SK-N-SH (cell line): ENCODE measurements around the gene PAK1. TPM values are rescaled to one million over a fixed set of nuclear protein-coding genes. Genes with fewer than 3 reads are reported as not detected.

Experiments
- CTCF ChIA-PET: fragments of 300-600, 350-600 bp; formaldehyde crosslinking; extraction: SDS; loops from one replicate; lab custom pipeline; 2021; lab: Yijun Ruan, JAX
- POLR2A ChIA-PET: fragments of 350-600 bp; sonication (Branson Sonifier 250); formaldehyde crosslinking; extraction: SDS; loops from one replicate; lab custom pipeline; 2020; ENCODE audit warnings: antibody characterized with exemption, inconsistent platforms; lab: Yijun Ruan, JAX
- DNase-seq: peaks from one replicate; pipeline ENCODE4 v3.0.0; 2012
- H2AFZ ChIP-seq: fragments of 200-600 bp; sonication (generic); 2 replicates; pipeline ENCODE4 v1.8.1; 2016; ENCODE audit warnings: antibody characterized with exemption, mild to moderate bottlenecking, low read depth
- H3F3A ChIP-seq: fragments of 200-600 bp; sonication (generic); replicated peaks from 2 replicates; pipeline ENCODE3; 2016; ENCODE audit warnings: antibody characterized with exemption, mild to moderate bottlenecking; ENCODE audit not compliant: insufficient read depth
- H3K27ac ChIP-seq, 2 experiments: fragments of 200-500 bp in 1 of 2; fragments of 200-600 bp in 1 of 2; sonication (Bioruptor generic) in 1 of 2; sonication (generic), shearing (Covaris generic) in 1 of 2; 2 replicates each; pipeline versions ENCODE4 v1.5.1 to v1.6.1; 2014 to 2016; ENCODE audit warnings: low read depth in 2 of 2, inconsistent platforms in 1 of 2, low read length in 1 of 2, mild to moderate bottlenecking in 1 of 2, mixed read lengths in 1 of 2
- H3K27me3 ChIP-seq: fragments of 200-600 bp; sonication (generic), shearing (Covaris generic); 2 replicates; pipeline ENCODE4 v1.6.1; 2016; ENCODE audit warnings: mixed run types; ENCODE audit not compliant: insufficient read depth
- H3K36me3 ChIP-seq, 2 experiments: fragments of 200-500 bp in 1 of 2; fragments of 200-600 bp in 1 of 2; sonication (Bioruptor generic) in 1 of 2; sonication (generic) in 1 of 2; replicated peaks in 1 of 2; 2 replicates each; pipeline versions ENCODE3 to v1.5.1; 2014 to 2016; ENCODE audit warnings: low read length in 1 of 2, mild to moderate bottlenecking in 1 of 2; ENCODE audit not compliant: insufficient read depth in 2 of 2, control insufficient read depth in 1 of 2
- H3K4me1 ChIP-seq, 2 experiments: fragments of 200-500 bp in 1 of 2; fragments of 200-600 bp in 1 of 2; sonication (Bioruptor generic) in 1 of 2; sonication (generic), shearing (Covaris generic) in 1 of 2; 2 replicates each; pipeline versions ENCODE4 v1.5.1 to v1.6.1; 2014 to 2016; ENCODE audit warnings: low read depth in 1 of 2, low read length in 1 of 2, mixed run types in 1 of 2; ENCODE audit not compliant: insufficient read depth in 2 of 2, control insufficient read depth in 1 of 2
- H3K4me2 ChIP-seq: fragments of 200-600 bp; sonication (generic), shearing (Covaris generic); 2 replicates; pipeline ENCODE4 v1.6.1; 2017; ENCODE audit warnings: mixed run types
- H3K4me3 ChIP-seq, 2 experiments: fragments of 200-500 bp in 1 of 2; fragments of 200-600 bp in 1 of 2; sonication (Bioruptor generic) in 1 of 2; sonication (generic), shearing (Covaris generic) in 1 of 2; 2 replicates each; pipeline versions ENCODE4 v1.5.1 to v1.8.1; 2014 to 2016; ENCODE audit warnings: low read depth in 2 of 2, inconsistent platforms in 1 of 2, low read length in 1 of 2, mild to moderate bottlenecking in 1 of 2, mixed read lengths in 1 of 2, moderate library complexity in 1 of 2
- H3K79me2 ChIP-seq: fragments of 200-600 bp; sonication (generic); 2 replicates; pipeline ENCODE4 v1.8.1; 2017; ENCODE audit warnings: mild to moderate bottlenecking; ENCODE audit not compliant: insufficient read depth
- H3K9ac ChIP-seq: fragments of 200-600 bp; sonication (generic); 2 replicates; pipeline ENCODE4 v1.6.1; 2017; ENCODE audit warnings: mixed run types
- H3K9me2 ChIP-seq: fragments of 200-600 bp; sonication (generic); 2 replicates; pipeline ENCODE4 v1.6.1; 2017; ENCODE audit warnings: mixed run types
- H3K9me3 ChIP-seq: fragments of 200-600 bp; sonication (generic); 2 replicates; pipeline ENCODE4 v1.6.1; 2017; ENCODE audit warnings: mixed run types, mild to moderate bottlenecking, moderate library complexity
- H4K20me1 ChIP-seq: fragments of 200-600 bp; sonication (generic); 2 replicates; pipeline ENCODE4 v1.6.1; 2017; ENCODE audit warnings: mild to moderate bottlenecking, mixed run types; ENCODE audit not compliant: insufficient read depth
- CHD2 ChIP-seq: fragments of 150-350 bp; IDR thresholded peaks from 2 replicates; pipeline ENCODE4 v1.6.1; 2018; ENCODE audit warnings: low read length; ENCODE audit not compliant: partially characterized antibody
- ELF1 ChIP-seq: IDR thresholded peaks from 2 replicates; pipeline ENCODE4 v1.4.0; 2012
- EZH2phosphoT487 ChIP-seq: fragments of 200-600 bp; sonication (generic); IDR thresholded peaks from 2 replicates; pipeline ENCODE4 v1.6.1; 2017; ENCODE audit warnings: low read depth, mixed run types, mild to moderate bottlenecking, antibody characterized with exemption, moderate library complexity, borderline replicate concordance
- FOXJ3 ChIP-seq: sonication (generic); formaldehyde crosslinking; IDR thresholded peaks from 2 replicates; pipeline ENCODE4 v1.5.1; 2020; ENCODE audit warnings: mild to moderate bottlenecking, missing genetic modification reagents
- FOXM1 ChIP-seq: IDR thresholded peaks from 2 replicates; pipeline ENCODE4 v1.4.0; 2012; ENCODE audit warnings: low read depth, mild to moderate bottlenecking
- NFIC ChIP-seq: IDR thresholded peaks from 2 replicates; pipeline ENCODE4 v1.4.0; 2012; ENCODE audit warnings: borderline replicate concordance
- NRF1 ChIP-seq: IDR thresholded peaks from 2 replicates; pipeline ENCODE4 v1.6.1; 2012; ENCODE audit warnings: low read depth, mild to moderate bottlenecking, low read length
- RFX5 ChIP-seq: IDR thresholded peaks from 2 replicates; pipeline ENCODE4 v1.6.1; 2012; ENCODE audit warnings: mild to moderate bottlenecking, improper control_type of control experiment, low read length
- SMC3 ChIP-seq: IDR thresholded peaks from 2 replicates; pipeline ENCODE4 v1.6.1; 2012; ENCODE audit warnings: low read depth, low read length, improper control_type of control experiment
- TCF12 ChIP-seq: IDR thresholded peaks from 2 replicates; pipeline ENCODE4 v1.4.0; 2012
- WGBS: methylation state at CpG from one replicate; pipeline ENCODE4 v1.1.6; 2017; ENCODE audit warnings: low lambda C conversion rate; 5-methylcytosine and 5-hydroxymethylcytosine counted together
- polyA plus RNA-seq, 3 experiments: library from polyadenylated mRNA; depleted of rRNA; stranded (reverse); fragments of >200 nt; gene quantifications; 2 replicates each; pipeline ENCODE4 v1.2.3, GENCODE V29; 2012
- TF ChIP-seq, protein P1 (sequence below): fragments of 200-600 bp; sonication (generic); IDR thresholded peaks from 2 replicates; pipeline ENCODE4 v1.6.1; 2017; ENCODE audit warnings: antibody characterized with exemption, mild to moderate bottlenecking, moderate library complexity
- TF ChIP-seq, protein P2 (sequence below): IDR thresholded peaks from 2 replicates; pipeline ENCODE4 v1.6.1; 2012; ENCODE audit warnings: mild to moderate bottlenecking, low read depth, low read length, moderate library complexity
- TF ChIP-seq, protein P3 (sequence below): IDR thresholded peaks from 2 replicates; pipeline ENCODE4 v1.4.0; 2012; ENCODE audit warnings: low read depth, borderline replicate concordance
- TF ChIP-seq, protein P4 (sequence below): IDR thresholded peaks from 2 replicates; pipeline ENCODE4; 2012

PAK1 gene
- polyA plus RNA-seq, 1 of the 3 experiments (the other 2 are of a cell fraction) = 17.9 TPM

DNA sequence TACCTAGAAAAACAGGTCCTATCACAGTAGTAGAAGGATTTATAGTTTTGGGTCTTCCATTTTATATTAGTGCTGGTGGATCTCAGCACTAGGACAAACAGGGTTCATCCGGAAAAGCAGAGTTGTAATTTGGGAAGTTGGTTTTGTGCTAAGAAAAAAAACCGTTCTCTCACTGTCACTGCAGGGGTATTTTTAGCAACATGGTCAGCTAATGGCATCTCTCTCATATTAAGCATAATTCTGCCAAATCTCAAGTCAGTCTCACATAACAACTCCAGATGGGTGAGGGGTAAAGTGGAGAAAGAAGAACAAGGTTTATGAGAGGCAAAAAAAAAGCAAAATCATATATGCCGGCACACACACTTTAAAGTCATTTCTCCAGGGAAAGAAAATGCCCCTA, 120.8 kb downstream of the PAK1 start:
- no peak overlapping the region for H3K27ac ChIP-seq
- no peaks in the 10 kb centered on the region for H3K9me2 ChIP-seq
- no peaks in the 10 kb centered on the region for H3K79me2 ChIP-seq
- TF ChIP-seq RFX5 = no peak
- no peak for TF ChIP-seq NFIC
- no peak for TF ChIP-seq SMC3
- TF ChIP-seq, protein P1, sequence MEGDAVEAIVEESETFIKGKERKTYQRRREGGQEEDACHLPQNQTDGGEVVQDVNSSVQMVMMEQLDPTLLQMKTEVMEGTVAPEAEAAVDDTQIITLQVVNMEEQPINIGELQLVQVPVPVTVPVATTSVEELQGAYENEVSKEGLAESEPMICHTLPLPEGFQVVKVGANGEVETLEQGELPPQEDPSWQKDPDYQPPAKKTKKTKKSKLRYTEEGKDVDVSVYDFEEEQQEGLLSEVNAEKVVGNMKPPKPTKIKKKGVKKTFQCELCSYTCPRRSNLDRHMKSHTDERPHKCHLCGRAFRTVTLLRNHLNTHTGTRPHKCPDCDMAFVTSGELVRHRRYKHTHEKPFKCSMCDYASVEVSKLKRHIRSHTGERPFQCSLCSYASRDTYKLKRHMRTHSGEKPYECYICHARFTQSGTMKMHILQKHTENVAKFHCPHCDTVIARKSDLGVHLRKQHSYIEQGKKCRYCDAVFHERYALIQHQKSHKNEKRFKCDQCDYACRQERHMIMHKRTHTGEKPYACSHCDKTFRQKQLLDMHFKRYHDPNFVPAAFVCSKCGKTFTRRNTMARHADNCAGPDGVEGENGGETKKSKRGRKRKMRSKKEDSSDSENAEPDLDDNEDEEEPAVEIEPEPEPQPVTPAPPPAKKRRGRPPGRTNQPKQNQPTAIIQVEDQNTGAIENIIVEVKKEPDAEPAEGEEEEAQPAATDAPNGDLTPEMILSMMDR = no peak
- TF ChIP-seq, protein P2, sequence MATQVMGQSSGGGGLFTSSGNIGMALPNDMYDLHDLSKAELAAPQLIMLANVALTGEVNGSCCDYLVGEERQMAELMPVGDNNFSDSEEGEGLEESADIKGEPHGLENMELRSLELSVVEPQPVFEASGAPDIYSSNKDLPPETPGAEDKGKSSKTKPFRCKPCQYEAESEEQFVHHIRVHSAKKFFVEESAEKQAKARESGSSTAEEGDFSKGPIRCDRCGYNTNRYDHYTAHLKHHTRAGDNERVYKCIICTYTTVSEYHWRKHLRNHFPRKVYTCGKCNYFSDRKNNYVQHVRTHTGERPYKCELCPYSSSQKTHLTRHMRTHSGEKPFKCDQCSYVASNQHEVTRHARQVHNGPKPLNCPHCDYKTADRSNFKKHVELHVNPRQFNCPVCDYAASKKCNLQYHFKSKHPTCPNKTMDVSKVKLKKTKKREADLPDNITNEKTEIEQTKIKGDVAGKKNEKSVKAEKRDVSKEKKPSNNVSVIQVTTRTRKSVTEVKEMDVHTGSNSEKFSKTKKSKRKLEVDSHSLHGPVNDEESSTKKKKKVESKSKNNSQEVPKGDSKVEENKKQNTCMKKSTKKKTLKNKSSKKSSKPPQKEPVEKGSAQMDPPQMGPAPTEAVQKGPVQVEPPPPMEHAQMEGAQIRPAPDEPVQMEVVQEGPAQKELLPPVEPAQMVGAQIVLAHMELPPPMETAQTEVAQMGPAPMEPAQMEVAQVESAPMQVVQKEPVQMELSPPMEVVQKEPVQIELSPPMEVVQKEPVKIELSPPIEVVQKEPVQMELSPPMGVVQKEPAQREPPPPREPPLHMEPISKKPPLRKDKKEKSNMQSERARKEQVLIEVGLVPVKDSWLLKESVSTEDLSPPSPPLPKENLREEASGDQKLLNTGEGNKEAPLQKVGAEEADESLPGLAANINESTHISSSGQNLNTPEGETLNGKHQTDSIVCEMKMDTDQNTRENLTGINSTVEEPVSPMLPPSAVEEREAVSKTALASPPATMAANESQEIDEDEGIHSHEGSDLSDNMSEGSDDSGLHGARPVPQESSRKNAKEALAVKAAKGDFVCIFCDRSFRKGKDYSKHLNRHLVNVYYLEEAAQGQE = no peak
- no peak for TF ChIP-seq NRF1
- TF ChIP-seq FOXJ3 (CRISPR knock-in tag) = no peak
- no peak for TF ChIP-seq EZH2phosphoT487
- TF ChIP-seq, protein P3, sequence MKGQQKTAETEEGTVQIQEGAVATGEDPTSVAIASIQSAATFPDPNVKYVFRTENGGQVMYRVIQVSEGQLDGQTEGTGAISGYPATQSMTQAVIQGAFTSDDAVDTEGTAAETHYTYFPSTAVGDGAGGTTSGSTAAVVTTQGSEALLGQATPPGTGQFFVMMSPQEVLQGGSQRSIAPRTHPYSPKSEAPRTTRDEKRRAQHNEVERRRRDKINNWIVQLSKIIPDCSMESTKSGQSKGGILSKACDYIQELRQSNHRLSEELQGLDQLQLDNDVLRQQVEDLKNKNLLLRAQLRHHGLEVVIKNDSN = no peak
- TF ChIP-seq ELF1 = no peak
- TF ChIP-seq TCF12 = no peak
- TF ChIP-seq, protein P4, sequence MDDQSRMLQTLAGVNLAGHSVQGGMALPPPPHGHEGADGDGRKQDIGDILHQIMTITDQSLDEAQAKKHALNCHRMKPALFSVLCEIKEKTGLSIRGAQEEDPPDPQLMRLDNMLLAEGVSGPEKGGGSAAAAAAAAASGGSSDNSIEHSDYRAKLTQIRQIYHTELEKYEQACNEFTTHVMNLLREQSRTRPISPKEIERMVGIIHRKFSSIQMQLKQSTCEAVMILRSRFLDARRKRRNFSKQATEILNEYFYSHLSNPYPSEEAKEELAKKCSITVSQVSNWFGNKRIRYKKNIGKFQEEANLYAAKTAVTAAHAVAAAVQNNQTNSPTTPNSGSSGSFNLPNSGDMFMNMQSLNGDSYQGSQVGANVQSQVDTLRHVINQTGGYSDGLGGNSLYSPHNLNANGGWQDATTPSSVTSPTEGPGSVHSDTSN = no peak
- no peak for TF ChIP-seq CHD2
- no peak for TF ChIP-seq FOXM1
- no peak for DNase-seq
- 86% methylated on average over 3 of the region's 3 CpGs for WGBS
- no peak overlapping the region for H3K4me2 ChIP-seq
- H3K27me3 ChIP-seq = no peaks in the 10 kb centered on the region
- H3K4me3 ChIP-seq = no peak overlapping the region
- no peaks in the 10 kb centered on the region for H3K9me3 ChIP-seq
- no peak overlapping the region for H3K9ac ChIP-seq
- H2AFZ ChIP-seq = no peak overlapping the region
- CTCF ChIA-PET = interaction anchor here (0.8 kb wide), 1 partner anchor 118 kb away, joined by 3 read pairs; no protein-coding TSS in a partner anchor
- H3K4me1 ChIP-seq = no peaks in the 10 kb centered on the region
- no peaks in the 10 kb centered on the region for H3F3A ChIP-seq
- POLR2A ChIA-PET = no interaction called here
- no peaks in the 10 kb centered on the region for H4K20me1 ChIP-seq
- no peaks in the 10 kb centered on the region for H3K36me3 ChIP-seq
